NCI-H2227 treated with DMSO at 0.1 percent for 48 hours (cell line): ENCODE results near the gene RLBP1.

Experiments
- DNase-seq: peaks from one replicate; lab custom pipeline; 2025; lab: John Stamatoyannopoulos, UW

RLBP1 gene

GRCh38 chr15:89205991-89206585 is 15.3 kb downstream of the RLBP1 start:
- no peak for DNase-seq

GRCh38 chr15:89203705-89204273 is 17.6 kb downstream of the RLBP1 start:
- no peak for DNase-seq

GRCh38 chr15:89201465-89202005 is 19.8 kb downstream of the RLBP1 start:
- DNase-seq = no peak

GRCh38 chr15:89200182-89200581 is 21.2 kb downstream of the RLBP1 start:
- DNase-seq = no peak

GRCh38 chr15:89199746-89200145 is 21.6 kb downstream of the RLBP1 start:
- DNase-seq = no peak

- no peak for DNase-seq
Observed at GRCh38 chr15:89198934-89199333, 22.4 kb downstream of the RLBP1 start.

GRCh38 chr15:89198196-89198595 is 23.2 kb downstream of the RLBP1 start:
- DNase-seq = no peak

GRCh38 chr15:89197503-89197971 is 23.8 kb downstream of the RLBP1 start:
- no peak for DNase-seq

GRCh38 chr15:89196994-89197393 is 24.4 kb downstream of the RLBP1 start:
- no peak for DNase-seq

- DNase-seq = no peak
Observed at GRCh38 chr15:89196241-89196640, 25.1 kb downstream of the RLBP1 start.

- no peak for DNase-seq
Observed at GRCh38 chr15:89195836-89196235, 25.5 kb downstream of the RLBP1 start.

GRCh38 chr15:89194608-89195007 is 26.8 kb downstream of the RLBP1 start:
- DNase-seq = no peak

GRCh38 chr15:89192766-89193165 is 28.6 kb downstream of the RLBP1 start:
- no peak for DNase-seq

GRCh38 chr15:89192136-89192535 is 29.2 kb downstream of the RLBP1 start:
- no peak for DNase-seq

GRCh38 chr15:89187986-89188514 is 33.3 kb downstream of the RLBP1 start:
- DNase-seq = no peak

- no peak for DNase-seq
Observed at GRCh38 chr15:89187301-89187985, 33.9 kb downstream of the RLBP1 start.

- no peak for DNase-seq
Observed at GRCh38 chr15:89186803-89187202, 34.6 kb downstream of the RLBP1 start.

GRCh38 chr15:89184886-89185526 is 36.4 kb downstream of the RLBP1 start:
- DNase-seq = no peak

- no peak for DNase-seq
Observed at GRCh38 chr15:89184357-89184756, 37.0 kb downstream of the RLBP1 start.

- no peak for DNase-seq
Observed at GRCh38 chr15:89179966-89180875, 41.2 kb downstream of the RLBP1 start.

GRCh38 chr15:89178307-89178977 is 42.9 kb downstream of the RLBP1 start:
- no peak for DNase-seq
